GM19452 (cell line): ENCODE measurements around the gene PARM1.

Source experiments
- ATAC-seq: cut with Tn5 transposase; IDR thresholded peaks from one replicate; pipeline ENCODE4 v1.9.1; 2021; ENCODE audit not compliant: unreplicated experiment

PARM1 gene

DNA sequence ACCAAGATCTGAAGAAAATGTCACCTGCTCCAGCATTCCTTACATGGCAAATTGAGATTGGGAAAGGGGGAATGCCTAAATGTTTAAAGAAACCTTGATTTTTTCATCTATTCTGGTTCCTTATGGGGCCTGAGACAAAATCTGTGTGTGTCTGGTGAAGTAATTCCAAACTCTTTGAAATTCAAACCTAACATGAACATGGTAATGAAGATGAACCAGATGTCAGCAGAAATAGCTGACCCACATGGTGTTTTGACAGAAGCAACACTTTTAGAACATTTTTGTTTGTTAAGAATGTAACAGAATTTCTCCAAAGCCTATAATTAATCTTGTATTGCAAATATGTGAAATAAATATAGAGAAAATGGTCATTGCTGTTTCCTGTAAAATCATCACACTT, 133.0 kb downstream of the PARM1 start:
- no peak for ATAC-seq

DNA sequence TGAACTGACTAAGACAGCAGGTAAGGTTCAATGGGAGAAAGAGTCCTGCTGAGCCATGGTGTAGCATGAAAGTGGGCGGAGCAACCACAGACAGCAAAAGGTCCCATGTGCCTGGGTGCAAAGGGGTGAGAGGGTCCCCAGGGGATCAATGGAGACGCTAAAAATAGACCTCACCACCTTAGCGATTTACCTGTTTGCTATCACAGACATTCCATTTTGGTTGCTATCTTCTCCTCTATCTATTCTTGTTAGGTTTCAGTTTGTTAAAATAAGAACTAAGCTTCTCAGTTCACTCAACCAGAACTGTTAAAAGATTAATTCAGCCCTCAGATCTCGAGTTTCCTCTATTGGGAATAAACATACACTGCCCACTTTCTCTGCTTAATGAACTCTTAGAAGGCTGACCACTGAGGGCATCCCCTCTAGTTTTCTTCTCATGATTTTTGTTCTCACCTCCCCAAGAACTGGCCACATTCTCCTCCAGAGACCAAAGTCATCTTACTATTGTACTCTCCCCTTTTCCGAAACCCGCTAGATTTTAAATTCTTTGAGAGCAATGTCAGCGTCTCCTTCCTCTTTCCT, 136.7 kb downstream of the PARM1 start:
- peak; percentile 78 for ATAC-seq

DNA sequence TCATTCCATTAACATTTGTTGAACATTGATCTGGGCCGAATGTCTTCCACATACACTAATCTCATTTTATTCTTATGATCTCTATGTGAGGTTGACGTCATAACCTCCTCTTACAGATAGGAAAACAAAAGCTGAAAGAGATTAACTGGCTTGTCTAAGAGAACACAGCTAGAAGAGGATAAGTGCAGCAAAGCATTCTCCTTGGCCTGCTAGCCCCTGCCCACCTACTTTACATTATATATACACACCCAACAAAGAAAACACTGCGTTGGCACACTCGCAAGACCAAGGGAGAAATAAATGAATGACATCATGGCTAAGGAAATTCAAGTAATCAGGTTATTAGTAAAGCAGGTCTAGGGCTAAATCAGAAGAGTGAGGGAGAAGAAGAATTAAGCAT, 138.4 kb downstream of the PARM1 start:
- ATAC-seq: no peak

DNA sequence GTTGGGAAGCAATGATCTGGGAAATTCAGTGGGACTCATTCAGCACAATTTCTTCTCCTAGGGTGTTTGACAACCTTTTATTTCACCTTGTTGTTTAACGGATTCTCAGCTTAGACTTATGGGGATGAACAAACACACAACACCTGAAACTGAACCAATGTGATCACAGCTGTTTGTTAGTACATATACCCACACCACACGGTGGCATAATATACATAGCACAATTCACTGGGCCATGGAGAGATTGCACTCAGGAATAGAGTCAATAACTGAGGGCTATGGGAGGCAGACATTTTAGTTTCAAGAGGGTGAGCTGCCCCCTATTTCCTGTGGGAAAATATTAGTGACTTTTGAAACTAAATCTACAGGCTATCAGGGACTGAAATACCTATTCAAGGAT, 148.0 kb downstream of the PARM1 start:
- ATAC-seq: no peak

DNA sequence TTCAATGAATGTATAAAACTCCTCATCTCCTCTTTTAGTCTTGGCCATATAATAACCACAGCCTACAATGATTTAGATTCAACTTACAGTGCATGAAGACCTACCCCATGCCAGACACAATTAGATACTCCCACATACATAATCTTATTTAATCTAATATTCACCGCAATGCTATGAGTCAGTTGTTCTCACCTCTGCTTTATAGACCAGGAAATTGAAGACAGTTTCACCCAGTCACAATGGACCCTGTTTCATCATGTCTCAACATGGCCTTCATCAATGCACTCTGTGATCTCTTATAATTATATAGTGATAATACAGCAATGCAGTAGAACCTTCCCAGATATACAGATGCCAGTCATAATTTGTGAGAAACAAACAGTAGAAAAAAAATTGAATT, 148.6 kb downstream of the PARM1 start:
- ATAC-seq: no peak

DNA sequence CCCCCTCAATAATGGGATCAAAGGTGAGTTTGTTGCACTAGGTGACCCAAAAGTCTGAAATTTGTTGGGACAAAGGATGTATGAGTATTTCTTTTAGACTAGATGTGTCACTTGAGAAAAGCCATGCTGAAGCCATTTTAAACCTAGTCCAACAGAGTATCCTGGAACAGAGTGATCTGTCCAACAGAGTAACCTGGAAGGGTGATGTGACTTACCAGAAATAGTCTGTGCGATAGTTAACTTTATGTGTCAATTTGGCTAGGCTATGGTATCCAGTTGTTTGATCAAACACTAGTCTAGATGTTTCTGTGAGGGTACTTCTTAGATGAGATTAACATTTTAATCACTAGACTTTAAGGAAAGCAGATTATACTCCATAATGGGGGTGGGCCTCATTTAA, 154.5 kb downstream of the PARM1 start:
- ATAC-seq: no peak

DNA sequence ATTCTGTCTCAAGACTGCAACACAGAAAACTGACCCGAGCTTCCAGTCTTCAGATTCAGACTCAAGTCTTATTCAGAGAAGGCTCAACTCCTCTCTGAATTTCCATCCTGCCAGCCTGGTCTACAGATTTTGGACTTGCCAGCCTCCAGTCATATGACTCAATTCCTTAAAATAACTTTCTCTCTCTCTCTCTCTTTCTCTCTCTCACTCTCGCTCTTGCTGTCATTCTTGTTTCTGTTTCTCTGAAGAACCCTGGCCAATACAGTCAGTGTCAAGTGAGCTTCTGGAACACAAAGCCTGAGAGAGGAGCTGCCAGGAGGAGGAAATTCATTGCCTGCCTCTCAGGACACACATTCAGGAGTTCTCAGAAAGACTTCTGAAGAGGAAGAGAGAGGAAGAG, 154.9 kb downstream of the PARM1 start:
- no peak for ATAC-seq

DNA sequence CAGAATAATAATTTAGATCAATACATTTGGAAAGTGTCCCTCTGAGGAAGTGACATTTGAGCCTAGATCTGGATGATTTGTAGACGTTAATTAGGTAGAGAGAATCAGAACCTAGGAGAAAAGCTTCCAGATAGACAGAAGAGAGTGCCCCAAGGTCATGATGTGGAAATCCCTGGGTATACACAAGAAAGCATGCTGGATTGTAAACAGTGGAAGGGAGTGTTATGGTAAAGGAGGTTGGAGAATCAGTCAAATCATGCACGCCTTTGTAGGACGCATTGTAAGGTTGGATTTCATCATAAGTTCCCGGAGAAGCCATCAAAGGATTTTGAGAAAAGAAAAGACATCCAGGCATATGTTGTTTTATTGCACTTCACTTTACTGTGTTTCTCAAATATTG, 156.3 kb downstream of the PARM1 start:
- no peak for ATAC-seq

DNA sequence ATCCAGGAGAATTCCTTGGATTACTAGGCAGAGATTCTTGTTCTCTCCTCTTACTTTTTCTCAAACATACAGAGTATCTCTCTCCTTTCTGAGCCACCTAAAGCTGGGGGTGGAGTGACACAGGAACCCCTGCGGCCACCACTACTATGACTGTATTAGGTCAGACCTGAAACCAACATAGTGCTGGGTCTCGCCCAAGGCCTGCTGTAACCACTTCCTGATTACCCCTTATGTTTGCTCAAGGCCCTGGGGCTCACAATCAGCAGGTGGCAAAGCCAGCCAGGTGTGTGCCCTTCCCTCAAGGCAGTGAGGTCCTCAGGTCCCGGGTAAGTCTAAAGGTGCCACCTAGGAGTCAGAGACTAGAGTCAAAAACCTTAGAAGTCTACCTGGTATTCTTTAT, 166.4 kb downstream of the PARM1 start:
- ATAC-seq: peak; percentile 95
